HCT116 (cell line): ENCODE data around the gene TUNAR.

Experiments used
- CTCF ChIP-seq, 3 experiments: fragments of 200-600 bp in 1 of 3; sonication (generic) in 1 of 3; IDR thresholded peaks in 2 of 3; conservative IDR thresholded peaks in 1 of 3; 2 replicates each; pipeline ENCODE4 v1.5.1; 2012 to 2017; ENCODE audit warnings: low read depth in 2 of 3, low read length in 2 of 3, antibody characterized with exemption in 1 of 3, borderline replicate concordance in 1 of 3, control low read depth in 1 of 3, mild to moderate bottlenecking in 1 of 3, mixed read lengths in 1 of 3, mixed run types in 1 of 3, moderate library complexity in 1 of 3; ENCODE audit not compliant: insufficient read depth in 1 of 3
- EZH2phosphoT487 ChIP-seq: fragments of 200-600 bp; IDR thresholded peaks from 2 replicates; pipeline ENCODE4 v1.6.1; 2018; ENCODE audit warnings: antibody characterized with exemption, borderline replicate concordance
- JUND ChIP-seq: IDR thresholded peaks from 2 replicates; pipeline ENCODE4 v1.6.1; 2012
- MAX ChIP-seq: IDR thresholded peaks from 2 replicates; pipeline ENCODE4 v1.6.1; 2012
- POLR2A ChIP-seq: IDR thresholded peaks from 2 replicates; pipeline ENCODE4 v1.7.0; 2011; ENCODE audit warnings: borderline replicate concordance; ENCODE audit not compliant: insufficient read depth, insufficient read length; ENCODE audit errors: extremely low read depth
- POLR2AphosphoS5 ChIP-seq: IDR thresholded peaks from 2 replicates; pipeline ENCODE4 v1.6.1; 2011; ENCODE audit warnings: mild to moderate bottlenecking, low read depth, low read length, moderate library complexity
- SP1 ChIP-seq: IDR thresholded peaks from 2 replicates; pipeline ENCODE4 v1.6.1; 2012; ENCODE audit warnings: low read depth
- ZBTB33 ChIP-seq: IDR thresholded peaks from 2 replicates; pipeline ENCODE4 v1.6.1; 2011; ENCODE audit warnings: mild to moderate bottlenecking, low read length, moderate library complexity; ENCODE audit not compliant: insufficient replicate concordance; ENCODE audit errors: extremely low read depth

GRCh38 chr14:95951359-95951758, 74.7 kb downstream of the TUNAR start:
- no peak for TF ChIP-seq EZH2phosphoT487
- no peak for TF ChIP-seq CTCF (IDR thresholded peaks at IDR 0.05 in 2 of 3, conservative IDR thresholded peaks at IDR 0.05 in 1 of 3; ENCODE audit: borderline replicate concordance in 1 of 3, insufficient read depth in 1 of 3, low read depth in 2 of 3, low read length in 2 of 3)
- no peak for TF ChIP-seq POLR2AphosphoS5
- TF ChIP-seq MAX = no peak
- no peak for TF ChIP-seq ZBTB33
- no peak for TF ChIP-seq POLR2A
- TF ChIP-seq JUND = no peak
- TF ChIP-seq SP1 = no peak
